HG03558 (cell line): ENCODE data around the gene HHATL.

Experiments used
- ATAC-seq: cut with Tn5 transposase; IDR thresholded peaks from one replicate; pipeline ENCODE4 v1.9.1; 2021; ENCODE audit warnings: moderate number of reproducible peaks; ENCODE audit not compliant: unreplicated experiment; ENCODE audit errors: extremely low read depth

Gene HHATL

DNA sequence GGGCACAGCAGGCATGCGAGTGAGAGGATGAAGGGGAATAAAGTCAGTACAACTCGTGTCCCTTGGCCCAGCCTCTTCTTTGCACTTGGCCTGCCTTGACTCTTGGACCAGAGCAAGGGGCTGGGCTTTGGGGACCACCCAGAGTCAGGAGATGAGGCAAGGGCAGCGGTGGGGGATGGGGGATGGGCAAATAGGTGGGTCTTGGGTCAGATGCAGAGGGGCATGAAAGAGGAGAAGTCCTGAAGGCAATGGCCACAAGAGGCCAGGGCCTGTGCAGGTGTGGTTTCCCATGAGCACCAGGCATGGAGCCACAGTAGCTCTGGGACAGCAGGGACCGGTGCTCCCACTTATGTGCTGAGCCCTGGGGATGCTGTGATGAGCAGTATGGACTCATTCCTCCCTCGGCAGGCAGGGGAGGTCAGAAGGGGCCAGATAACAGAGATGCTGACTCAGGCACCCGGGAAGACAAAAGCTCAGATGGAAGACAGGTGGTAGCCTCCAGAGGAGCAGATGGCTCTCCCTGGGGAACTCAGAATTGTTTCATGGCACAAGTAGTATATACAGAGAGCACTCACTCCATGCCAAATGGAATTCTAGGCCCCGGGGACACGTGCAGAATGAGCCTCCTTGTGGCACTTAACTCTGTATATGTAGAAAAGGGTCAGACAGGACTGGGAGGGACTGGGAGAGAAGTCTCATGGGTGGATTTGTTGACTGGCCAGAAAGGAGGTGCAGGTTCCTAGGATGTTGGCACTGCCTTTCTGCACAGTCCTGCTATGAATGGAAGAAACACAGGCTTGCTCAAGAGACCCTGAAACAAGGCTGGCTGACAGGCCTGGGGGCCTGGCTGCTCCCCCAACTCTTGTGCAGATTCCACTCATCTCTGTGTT is 34.8 kb downstream of the HHATL start:
- no peak for ATAC-seq

DNA sequence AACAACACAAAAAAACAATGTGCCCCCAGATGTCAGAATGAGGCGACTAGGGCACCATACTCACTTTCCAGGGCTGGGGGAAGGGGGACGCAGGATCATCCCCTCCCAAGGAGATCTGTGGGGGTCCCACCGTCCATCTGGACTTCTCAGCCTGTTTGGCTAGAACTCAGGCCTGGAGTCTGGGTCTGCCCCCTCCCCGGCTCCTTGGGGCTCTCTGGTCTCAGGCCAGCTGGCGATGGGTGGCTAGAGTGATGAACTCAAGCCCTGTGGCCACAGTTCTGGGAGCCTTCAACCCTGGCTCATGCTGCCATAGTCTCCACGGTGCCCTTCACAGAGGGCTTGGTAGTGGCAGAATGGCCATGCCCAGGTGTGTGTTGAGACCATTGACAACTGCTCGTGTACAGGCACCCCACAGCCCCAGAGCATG is 35.5 kb downstream of the HHATL start:
- ATAC-seq: no peak

DNA sequence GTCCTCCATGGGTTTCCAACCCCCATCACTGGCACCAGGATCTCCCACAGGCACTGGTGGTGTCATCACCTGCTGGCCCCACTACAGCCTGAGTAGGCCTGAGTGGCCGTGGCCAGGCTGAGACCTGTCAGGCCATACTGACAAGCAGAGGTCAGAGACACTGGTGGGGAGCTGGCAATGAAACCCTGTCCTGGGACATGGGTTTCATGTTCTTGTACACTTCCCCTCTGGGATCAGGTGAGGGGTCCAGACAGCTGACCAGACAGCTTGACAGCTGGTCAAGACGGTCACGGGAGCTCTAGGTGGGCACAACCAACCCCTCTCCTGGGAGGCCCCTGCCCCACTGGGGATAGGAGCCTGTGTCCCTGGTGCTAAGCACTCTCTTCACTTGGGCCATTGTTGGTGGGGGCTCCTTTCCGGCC is 36.0 kb downstream of the HHATL start:
- no peak for ATAC-seq

- no peak for ATAC-seq
These were observed 36.6 kb downstream of the HHATL start for GRCh38 chr3:42666022-42666421.

DNA sequence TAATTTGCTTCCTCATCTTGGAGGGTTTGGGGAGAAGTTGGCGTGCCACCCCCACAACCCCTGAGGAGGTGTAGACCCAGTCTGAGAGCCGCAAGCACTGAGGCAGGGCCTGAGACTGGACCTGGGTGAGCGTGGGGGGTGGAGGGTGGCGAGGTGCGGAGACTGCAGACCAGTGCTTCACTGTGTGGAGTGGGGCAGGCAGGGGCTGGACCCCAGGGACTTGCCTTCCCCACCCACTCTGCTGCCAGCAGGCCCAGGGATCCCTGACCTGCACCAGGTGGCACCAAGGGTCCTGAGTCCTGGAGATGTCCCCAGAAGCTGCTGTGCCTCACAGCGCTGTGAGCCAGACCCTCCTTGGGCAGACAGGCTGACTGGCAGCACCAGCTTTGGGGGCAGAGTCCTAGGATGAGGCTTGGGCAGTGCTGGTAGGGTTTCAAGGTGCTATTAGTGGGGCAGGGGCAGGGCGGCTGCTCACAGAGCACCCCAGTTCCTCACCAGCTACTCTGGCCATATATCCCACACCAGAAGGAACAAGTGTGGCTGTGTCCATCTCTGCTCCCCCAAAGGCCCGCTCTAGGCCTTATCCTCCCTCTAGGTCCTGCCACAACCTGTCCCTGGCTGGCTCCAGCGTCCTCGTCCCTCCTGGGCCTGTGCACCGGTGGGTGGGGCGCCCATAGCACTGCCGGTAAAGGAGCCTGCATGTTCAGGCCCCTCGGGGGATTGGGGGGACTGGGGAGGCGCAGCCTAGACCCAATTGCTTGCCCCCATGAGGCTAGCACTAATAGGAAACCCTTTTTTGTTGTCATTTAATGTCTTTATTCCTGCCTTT is 37.3 kb downstream of the HHATL start:
- ATAC-seq: no peak

DNA sequence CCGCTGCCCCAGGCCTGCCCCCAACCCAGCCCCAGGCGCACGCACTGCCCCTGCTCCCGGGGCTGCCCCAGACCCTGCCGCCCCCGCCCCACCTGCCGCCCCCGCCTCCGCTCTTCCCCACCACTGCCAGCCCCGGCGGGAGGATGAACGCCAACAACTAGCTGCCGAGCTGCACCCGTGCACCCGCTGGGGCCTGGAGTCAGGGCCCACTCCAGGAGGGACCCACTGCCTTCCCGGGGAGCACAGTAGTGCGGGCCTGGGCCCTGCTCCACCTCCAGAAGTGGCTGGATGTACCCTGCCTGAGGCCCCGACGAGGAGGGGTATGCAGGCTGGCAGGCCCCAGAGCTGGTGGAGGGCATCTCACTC is 38.2 kb downstream of the HHATL start:
- ATAC-seq: no peak

DNA sequence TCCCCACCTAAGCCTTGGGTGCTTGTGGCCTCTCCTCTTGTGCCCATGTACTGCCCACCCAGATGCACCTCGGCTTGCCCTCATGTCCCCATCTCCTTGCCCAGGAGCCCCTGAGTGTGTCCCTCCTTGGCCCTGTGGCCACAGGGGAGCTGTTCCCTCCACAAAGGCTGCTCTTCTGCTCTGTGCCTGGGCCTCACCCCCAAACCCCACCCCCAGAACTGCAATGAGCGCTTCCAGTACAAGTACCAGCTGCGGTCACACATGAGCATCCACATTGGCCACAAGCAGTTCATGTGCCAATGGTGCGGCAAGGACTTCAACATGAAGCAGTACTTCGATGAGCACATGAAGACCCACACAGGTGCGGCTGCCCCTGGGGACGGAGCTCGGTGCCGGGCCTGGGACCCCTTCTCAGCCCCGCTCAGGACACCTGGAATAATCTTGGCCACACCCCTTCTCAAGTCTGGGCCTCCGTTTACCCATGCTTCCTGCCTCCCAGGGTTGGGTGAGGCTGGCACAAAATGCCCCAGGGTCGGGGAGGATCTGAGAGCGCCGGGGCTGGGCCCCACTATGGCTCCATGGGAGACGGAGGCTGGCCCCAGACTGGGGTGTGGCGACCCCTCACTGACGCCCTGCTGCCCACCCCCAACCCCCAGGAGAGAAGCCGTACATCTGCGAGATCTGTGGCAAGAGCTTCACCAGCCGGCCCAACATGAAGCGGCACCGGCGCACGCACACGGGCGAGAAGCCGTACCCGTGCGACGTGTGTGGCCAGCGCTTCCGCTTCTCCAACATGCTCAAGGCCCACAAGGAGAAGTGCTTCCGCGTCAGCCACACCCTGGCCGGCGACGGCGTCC is 38.8 kb downstream of the HHATL start:
- ATAC-seq: no peak

GRCh38 chr3:42662813-42663535 is 39.6 kb downstream of the HHATL start:
- ATAC-seq: no peak

DNA sequence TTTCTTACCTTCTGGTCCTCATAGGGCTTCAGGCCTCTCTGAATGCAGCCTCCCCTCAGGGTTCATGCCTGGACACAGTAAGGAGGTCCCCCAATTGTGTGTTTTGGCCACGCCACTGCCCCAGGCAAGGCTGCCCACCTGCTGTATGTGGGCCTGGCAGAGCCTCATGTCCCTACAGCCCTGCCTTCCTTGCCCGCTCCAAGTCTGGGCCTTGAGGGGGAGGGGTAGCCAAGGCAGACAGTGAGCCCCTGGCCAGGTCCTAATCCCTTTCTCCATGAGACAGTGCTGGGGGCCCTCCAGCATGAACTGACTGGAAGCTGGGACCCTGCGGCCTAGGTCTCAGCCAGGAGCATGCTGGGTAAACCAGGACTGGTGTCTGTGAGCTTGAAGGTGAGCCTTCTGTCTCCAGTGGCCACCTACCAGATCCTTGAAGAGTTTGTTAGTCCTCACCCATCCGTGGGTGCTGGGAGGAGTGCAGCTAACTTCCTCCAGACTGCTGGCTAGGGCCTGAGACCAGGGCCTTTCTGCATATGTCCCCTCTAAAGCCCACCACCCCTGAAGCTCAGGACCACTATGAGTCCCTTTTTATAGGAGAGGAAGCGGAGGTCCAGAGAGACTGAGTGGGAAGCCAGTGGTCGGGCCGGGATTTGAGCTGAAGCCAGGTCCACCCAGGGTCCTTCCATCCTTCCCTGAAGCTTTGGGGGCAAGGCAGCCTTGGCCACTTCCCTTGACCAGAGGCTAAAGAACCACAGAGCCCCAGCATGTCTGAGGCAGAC is 40.4 kb downstream of the HHATL start:
- no peak for ATAC-seq

DNA sequence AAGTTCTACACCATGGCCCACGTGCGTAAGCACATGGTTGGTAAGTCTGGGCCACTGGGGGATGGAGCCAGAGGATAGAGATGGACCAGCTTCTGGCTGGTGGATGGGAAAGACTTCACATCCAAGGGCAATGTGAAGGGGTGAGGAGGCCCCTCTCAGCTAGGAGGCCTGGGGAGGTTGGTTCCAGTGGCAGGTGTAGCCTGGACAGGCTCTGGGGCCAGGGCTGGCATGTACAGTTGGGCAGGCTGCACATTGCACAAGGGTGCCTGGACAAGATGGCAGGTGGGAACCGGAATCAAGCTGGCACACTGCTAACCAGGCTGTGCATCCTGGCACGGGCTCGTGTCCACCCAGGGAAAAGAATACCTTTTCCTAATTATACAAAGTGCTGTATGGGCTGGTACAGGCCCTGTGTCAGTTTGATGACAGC is 41.0 kb downstream of the HHATL start:
- ATAC-seq: no peak

GRCh38 chr3:42660898-42661297 is 41.7 kb downstream of the HHATL start:
- no peak for ATAC-seq

DNA sequence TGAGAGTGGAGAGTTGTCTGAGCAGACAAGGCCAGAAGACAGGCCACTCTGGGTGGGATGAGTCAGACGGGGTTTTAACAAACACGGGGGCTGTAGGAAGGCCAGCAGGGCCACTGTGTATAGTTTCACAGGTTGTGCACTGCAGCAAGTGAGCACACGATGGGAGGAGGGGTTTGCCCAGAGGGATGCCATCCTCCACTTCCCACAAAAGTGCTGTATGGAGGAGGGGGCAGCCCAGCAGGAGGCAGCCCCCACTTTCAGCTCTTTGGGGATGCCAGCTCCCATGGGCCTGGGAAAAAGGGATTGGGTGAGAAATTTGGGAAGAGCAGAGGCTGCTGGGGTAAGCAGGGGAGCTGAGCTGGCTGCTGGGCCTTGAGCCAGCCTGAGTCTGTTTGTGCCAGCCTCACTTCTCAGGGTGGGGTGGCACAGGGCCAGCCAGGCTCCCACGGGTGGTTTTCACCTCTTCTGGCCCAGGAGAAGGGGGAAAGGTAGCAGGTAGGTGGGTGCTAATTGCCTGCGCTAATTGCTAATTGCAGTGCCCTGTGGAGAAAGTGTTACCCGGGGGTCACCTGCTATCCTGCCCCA is 42.4 kb downstream of the HHATL start:
- no peak for ATAC-seq

DNA sequence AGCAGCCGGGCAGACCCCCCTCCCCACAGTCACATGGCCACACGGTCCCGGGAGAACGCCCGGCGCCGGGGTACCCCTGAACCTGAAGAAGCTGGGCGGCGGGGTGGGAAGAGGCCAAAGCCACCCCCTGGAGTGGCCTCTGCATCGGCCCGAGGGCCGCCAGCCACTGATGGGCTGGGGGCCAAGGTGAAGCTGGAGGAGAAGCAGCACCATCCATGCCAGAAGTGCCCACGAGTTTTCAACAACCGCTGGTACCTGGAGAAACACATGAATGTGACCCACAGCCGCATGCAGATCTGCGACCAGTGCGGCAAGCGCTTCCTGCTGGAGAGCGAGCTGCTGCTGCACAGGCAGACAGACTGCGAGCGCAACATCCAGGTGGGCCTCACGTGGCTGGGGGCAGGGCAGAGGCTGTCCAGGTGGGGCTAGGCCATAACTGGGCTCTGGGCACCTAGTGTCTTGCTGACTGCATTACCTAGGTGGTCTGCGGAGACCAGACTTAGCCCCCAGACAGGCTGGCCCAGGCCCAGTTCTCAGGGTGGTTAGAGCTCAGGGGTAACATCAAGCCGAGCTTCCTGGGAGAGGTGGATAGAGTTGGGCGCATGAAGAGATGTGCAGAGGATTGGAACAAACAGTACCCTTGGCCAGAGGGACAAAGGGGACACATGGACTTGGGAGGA is 43.0 kb downstream of the HHATL start:
- no peak for ATAC-seq

DNA sequence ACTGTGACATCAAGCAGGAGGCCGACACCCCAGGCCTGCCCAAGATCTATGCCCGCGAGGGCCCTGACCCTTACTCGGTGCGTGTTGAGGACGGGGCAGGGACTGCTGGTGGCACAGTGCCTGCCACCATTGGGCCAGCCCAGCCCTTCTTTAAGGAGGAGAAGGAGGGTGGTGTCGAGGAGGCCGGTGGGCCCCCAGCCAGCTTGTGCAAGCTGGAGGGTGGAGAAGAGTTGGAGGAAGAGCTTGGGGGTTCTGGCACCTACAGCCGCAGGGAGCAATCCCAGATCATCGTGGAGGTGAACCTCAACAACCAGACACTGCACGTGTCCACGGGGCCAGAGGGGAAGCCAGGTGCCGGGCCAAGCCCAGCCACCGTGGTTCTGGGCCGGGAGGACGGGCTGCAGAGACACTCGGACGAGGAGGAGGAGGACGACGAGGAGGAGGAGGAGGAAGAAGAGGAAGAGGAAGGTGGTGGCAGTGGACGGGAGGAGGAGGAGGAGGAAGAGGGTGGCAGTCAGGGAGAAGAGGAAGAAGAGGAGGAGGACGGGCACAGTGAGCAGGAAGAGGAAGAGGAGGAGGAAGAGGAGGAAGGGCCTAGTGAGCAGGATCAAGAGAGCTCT is 43.7 kb downstream of the HHATL start:
- no peak for ATAC-seq

DNA sequence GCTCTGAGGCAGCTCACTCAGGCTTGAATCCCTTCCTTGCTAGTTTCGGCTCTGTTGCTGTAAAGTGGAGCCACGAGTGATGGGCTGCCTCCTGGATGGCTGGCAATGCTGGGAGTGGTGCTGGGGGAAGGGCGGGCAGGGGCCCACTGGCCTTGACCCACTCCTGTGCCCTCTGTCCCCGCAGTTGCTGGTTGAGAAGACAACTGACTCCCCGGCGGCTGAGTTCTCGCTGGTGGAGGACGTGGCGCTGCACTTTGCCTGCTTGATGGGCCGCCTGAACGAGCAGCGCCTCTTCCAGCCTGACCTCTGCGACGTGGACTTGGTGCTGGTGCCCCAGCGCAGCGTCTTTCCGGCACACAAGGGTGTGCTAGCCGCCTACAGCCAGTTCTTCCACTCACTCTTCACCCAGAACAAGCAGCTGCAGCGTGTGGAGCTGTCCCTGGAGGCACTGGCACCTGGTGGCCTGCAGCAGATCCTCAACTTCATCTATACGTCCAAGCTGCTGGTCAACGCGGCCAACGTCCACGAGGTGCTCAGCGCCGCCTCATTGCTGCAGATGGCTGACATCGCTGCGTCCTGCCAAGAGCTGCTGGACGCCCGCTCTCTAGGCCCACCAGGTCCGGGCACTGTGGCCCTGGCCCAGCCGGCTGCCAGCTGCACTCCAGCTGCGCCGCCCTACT is 44.4 kb downstream of the HHATL start:
- no peak for ATAC-seq

DNA sequence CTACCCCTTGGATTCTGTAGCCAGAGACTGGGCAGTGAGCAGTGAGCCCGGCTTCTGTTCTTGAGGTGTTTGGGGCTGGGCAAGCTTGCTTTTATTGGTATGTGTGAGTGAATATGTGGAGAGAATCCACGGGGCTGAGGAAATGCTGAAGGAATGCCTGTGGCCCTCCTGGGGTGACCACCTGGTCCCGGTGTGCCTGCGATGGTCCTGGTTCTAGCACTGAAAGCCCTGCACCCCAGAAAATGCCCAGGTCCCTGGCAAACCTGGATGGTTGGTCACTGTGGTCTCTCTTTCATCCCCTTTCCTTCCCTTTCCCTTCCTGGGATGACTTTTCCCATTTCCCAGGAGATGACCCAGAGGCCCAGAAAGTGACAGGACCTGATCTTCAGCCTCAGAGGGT is 44.9 kb downstream of the HHATL start:
- no peak for ATAC-seq
